Pancreas (tissue), 10 donors: ENCODE data around the gene PLA2G4B. TPM values are rescaled to one million over a fixed set of nuclear protein-coding genes. Genes with fewer than 3 reads are reported as not detected.

Experiments used
- ATAC-seq, 4 donors: fragments of 200-7000 bp; cut with Tn5 transposase; one replicate each; pipeline versions ENCODE4 v1.8.0 to v1.9.1; 2020; ENCODE audit warnings: mild to moderate bottlenecking in 4 of 4, moderate library complexity in 4 of 4
- DNase-seq, 6 donors: peaks; one replicate each; pipeline ENCODE4 v3.0.0-alpha.2; 2020
- FAIRE-seq: peaks from 2 replicates; lab custom pipeline; 2012; peaks lifted over from hg19 to GRCh38; lab: Jason Lieb, UNC
- H3K27ac ChIP-seq, 4 donors: fragments of 200-600 bp; sonication (generic); 1 replicate in 3 of 4; 2 replicates in 1 of 4; pipeline versions ENCODE4 v1.5.0 to v1.8.0; 2020
- H3K27me3 ChIP-seq, 4 donors: fragments of 200-600 bp; one replicate each; pipeline ENCODE4 v1.8.0; 2021
- H3K36me3 ChIP-seq, 3 donors: fragments of 200-600 bp; sonication (generic) in 1 of 3; one replicate each; pipeline versions ENCODE4 v1.5.0 to v1.8.0; 2020 to 2021
- H3K4me1 ChIP-seq, 3 donors: fragments of 200-600 bp; one replicate each; pipeline ENCODE4 v1.8.0; 2021
- H3K4me3 ChIP-seq, 4 donors: fragments of 200-600 bp; sonication (generic) in 2 of 4; one replicate each; pipeline versions ENCODE4 v1.5.0 to v1.8.0; 2020 to 2021
- H3K9me3 ChIP-seq, 4 donors: fragments of 200-600 bp; one replicate each; pipeline ENCODE4 v1.8.0; 2021
- CTCF ChIP-seq, 4 donors: fragments of 200-600 bp; sonication (generic) in 3 of 4; IDR thresholded peaks; one replicate each; pipeline versions ENCODE4 v1.5.0 to v1.8.0; 2021; ENCODE audit warnings: antibody characterized with exemption in 4 of 4
- WGBS, 2 donors: extraction: QIAGEN DNeasy Blood & Tissue Kit; methylation state at CpG; one replicate each; pipeline ENCODE4 v1.1.7; 2013; 5-methylcytosine and 5-hydroxymethylcytosine counted together
- intact Hi-C, 3 donors: fragments of 100-400 bp; cut with DNase I; formaldehyde crosslinking; loops; one replicate each; pipeline versions ENCODE4 v1.11.1 to v1.14.2; 2022
- polyA plus RNA-seq, 2 donors: library from polyadenylated mRNA; stranded (reverse); fragments of 200-250 nt; gene quantifications; one replicate each; pipeline ENCODE4 v1.2.3, GENCODE V29; 2013
- total RNA-seq, 6 donors: library from RNA; stranded (reverse); fragmentation: NEBNext Ultra II Directional in 4 of 6; extraction: Animal tissue kit (Norgen Biotek cat#: 25700) in 4 of 6; gene quantifications; one replicate each; pipeline versions ENCODE4 v1.2.1 to v1.2.4, GENCODE V29; 2021 to 2023
- donor health status: healthy with polysubstance abuse.
- donor health status: DM: no; HTN: no; CAD: no; lungs with moderate emphysema.
- donor health status: DM: no; HTN: no; CAD: no.
- donor health status: control.
- donor health status: control.
- donor health status: Bipolar disorder and iron deficiency.
- donor health status: DM: yes; HTN: yes; CAD: no.
- donor health status: DM: no; HTN: no; CAD: no.
- donor health status: DM: no; HTN: no; CAD: no.
- donor health status: DM: yes; HTN: yes; CAD: no.

Gene PLA2G4B
- total and polyA plus RNA-seq, 8 donors: 3.5 to 56.8 (median 6.4) TPM

- H3K36me3 ChIP-seq: peaks cover 0 to 34% (median 4%) of the 10 kb centered on the region in 3 donors
- H3K4me3 ChIP-seq: no peak overlapping the region
- H3K27ac ChIP-seq: no peak overlapping the region
- no peaks in the 10 kb centered on the region for H3K9me3 ChIP-seq
- ATAC-seq (no peak), DNase-seq (no peak), FAIRE-seq (no peak)
- no peaks in the 10 kb centered on the region for H3K4me1 ChIP-seq
- 87 to 88% methylated on average over 12 of the region's 12 CpGs for WGBS, 2 donors
- no peak for TF ChIP-seq CTCF (IDR thresholded peaks at IDR 0.05)
- intact Hi-C loops: no loop called here
- H3K27me3 ChIP-seq: no peaks in the 10 kb centered on the region
Observed at GRCh38 chr15:41844814-41845213, 6.2 kb downstream of the PLA2G4B start.

GRCh38 chr15:41847206-41847605, 8.6 kb downstream of the PLA2G4B start:
- ATAC-seq (no peak), DNase-seq (no peak), FAIRE-seq (no peak)
- Histone ChIP-seq H3K36me3 (peaks cover 0 to 28% (median 4%) of the 10 kb centered on the region in 3 donors), H3K27me3 (no peaks in the 10 kb centered on the region), H3K27ac (no peak overlapping the region), H3K4me3 (no peak overlapping the region), H3K9me3 (no peaks in the 10 kb centered on the region), H3K4me1 (no peaks in the 10 kb centered on the region)
- intact Hi-C loops: no loop called here
- TF ChIP-seq CTCF (IDR thresholded peaks at IDR 0.05): no peak
- WGBS, 2 donors: 90 to 91% methylated on average over 14 of the region's 14 CpGs

- Histone ChIP-seq H3K36me3 (peaks cover 0 to 23% (median 4%) of the 10 kb centered on the region in 3 donors), H3K4me3 (no peak overlapping the region), H3K4me1 (no peaks in the 10 kb centered on the region), H3K9me3 (no peaks in the 10 kb centered on the region), H3K27me3 (no peaks in the 10 kb centered on the region), H3K27ac (no peak overlapping the region)
- 95 to 98% methylated on average over 9 of the region's 9 CpGs for WGBS, 2 donors
- intact Hi-C loops: no loop called here
- no peak for TF ChIP-seq CTCF (IDR thresholded peaks at IDR 0.05)
- no peak for FAIRE-seq
- DNase-seq: no peak
- ATAC-seq: no peak
Observed at GRCh38 chr15:41847981-41848380, 9.3 kb downstream of the PLA2G4B start.

GRCh38 chr15:41848631-41849030, 10.0 kb downstream of the PLA2G4B start:
- no peak for FAIRE-seq
- 81 to 90% methylated on average over 10 of the region's 10 CpGs for WGBS, 2 donors
- H3K36me3 ChIP-seq: peaks cover 0 to 23% (median 4%) of the 10 kb centered on the region in 3 donors
- H3K9me3 ChIP-seq: no peaks in the 10 kb centered on the region
- intact Hi-C loops: no loop called here
- ATAC-seq: no peak
- H3K27me3 ChIP-seq: no peaks in the 10 kb centered on the region
- no peak overlapping the region for H3K27ac ChIP-seq
- H3K4me1 ChIP-seq: no peaks in the 10 kb centered on the region
- DNase-seq: no peak
- no peak overlapping the region for H3K4me3 ChIP-seq
- TF ChIP-seq CTCF (IDR thresholded peaks at IDR 0.05): no peak

- Histone ChIP-seq H3K27me3 (no peaks in the 10 kb centered on the region), H3K4me1 (no peaks in the 10 kb centered on the region), H3K4me3 (no peak overlapping the region), H3K36me3 (peaks cover 0 to 23% (median 4%) of the 10 kb centered on the region in 3 donors), H3K27ac (no peak overlapping the region), H3K9me3 (no peaks in the 10 kb centered on the region)
- TF ChIP-seq CTCF (IDR thresholded peaks at IDR 0.05): no peak
- DNase-seq: no peak
- ATAC-seq: no peak
- 79 to 80% methylated on average over 6 of the region's 6 CpGs for WGBS, 2 donors
- intact Hi-C loops: no loop called here
- FAIRE-seq: no peak
Observed at GRCh38 chr15:41849204-41849603, 10.6 kb downstream of the PLA2G4B start.
